Measurements from ENCODE around the gene SNRNP25.
"Not testable (repeated sequence)": the region's sequence is repeated elsewhere in the genome, so short reads cannot be mapped to it uniquely, and the experiment has no call there.

SNRNP25 gene

GRCh38 chr16:42069-42457 is 11.6 kb upstream of the SNRNP25 start:
- no peak for DNase-seq

GRCh38 chr16:42691-43090 is 10.9 kb upstream of the SNRNP25 start:
- no peak for DNase-seq

- no peak for DNase-seq
Observed at GRCh38 chr16:43294-43693, 10.3 kb upstream of the SNRNP25 start.

- DNase-seq, result no peak
Observed at GRCh38 chr16:44655-45054, 9.0 kb upstream of the SNRNP25 start.

- no peak for DNase-seq
Observed at GRCh38 chr16:45454-45853, 8.2 kb upstream of the SNRNP25 start.

DNA sequence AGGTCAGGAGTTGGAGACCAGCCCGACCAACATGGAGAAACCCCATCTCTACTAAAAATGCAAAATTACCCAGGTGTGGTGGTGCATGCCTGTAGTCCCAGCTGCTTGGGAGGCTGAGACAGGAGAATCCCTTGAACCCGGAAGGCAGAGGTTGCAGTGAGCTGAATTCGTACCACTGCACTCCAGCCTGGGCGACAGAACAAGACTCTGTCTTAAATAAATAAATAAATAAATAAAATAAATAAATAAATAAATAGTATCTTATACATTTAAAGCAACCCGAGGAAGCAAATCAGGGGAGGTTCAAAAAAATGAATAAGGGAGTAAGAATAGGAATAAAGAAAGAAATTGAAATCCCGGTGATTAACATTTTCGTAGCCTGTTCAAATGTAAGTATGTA is 7.1 kb upstream of the SNRNP25 start:
- not testable (repeated sequence) for DNase-seq

DNA sequence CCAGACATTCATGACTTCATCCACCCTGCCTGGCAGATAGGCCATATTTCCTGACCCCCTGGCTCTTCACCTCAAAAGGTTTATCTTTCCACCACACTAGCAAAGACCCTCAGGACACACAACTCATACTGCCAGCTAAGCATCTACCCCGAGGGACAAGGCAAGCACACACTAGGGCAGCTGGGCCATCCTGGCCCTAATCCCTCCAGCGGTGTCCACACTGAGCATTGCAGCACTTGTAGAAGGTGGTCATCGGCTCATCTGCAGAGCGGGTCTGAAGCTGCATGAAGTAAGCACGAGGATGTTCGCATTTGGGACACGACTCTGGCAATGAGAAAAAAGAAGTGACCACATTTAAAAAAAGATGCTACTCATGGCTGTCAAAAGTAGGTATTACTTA is 6.4 kb upstream of the SNRNP25 start:
- no peak for DNase-seq

- DNase-seq, result no peak
Observed at GRCh38 chr16:50769-51591, 2.6 kb upstream of the SNRNP25 start.

- DNase-seq, result no peak
Observed at GRCh38 chr16:54237-54581, 581 bp downstream of the SNRNP25 start.

DNA sequence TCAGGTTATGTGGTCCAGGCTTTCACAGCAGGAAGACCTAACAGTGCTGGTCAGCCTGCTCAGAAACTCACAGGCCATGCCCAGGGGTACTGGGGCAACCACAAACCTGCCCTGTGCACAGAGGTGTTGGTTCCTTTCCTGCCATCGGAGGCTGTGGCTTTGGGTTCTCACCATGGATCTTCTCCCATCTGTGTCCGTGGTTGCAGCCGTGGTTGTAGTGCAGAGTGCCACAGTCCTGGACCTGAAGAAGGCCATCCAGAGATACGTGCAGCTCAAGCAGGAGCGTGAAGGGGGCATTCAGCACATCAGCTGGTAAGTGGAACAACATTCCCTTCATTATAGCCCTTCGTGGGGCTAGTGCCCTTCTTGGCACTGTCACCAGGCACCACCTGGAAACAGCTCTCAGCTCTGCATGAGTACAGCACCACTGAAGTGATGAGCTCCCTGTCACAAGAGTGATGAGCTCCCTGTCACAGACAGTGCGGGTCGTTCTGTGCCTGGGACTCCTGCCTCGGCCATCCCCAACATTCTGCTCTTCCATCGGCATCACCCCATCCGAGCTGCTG is 2.0 kb downstream of the SNRNP25 start:
- DNase-seq, result no peak

DNA sequence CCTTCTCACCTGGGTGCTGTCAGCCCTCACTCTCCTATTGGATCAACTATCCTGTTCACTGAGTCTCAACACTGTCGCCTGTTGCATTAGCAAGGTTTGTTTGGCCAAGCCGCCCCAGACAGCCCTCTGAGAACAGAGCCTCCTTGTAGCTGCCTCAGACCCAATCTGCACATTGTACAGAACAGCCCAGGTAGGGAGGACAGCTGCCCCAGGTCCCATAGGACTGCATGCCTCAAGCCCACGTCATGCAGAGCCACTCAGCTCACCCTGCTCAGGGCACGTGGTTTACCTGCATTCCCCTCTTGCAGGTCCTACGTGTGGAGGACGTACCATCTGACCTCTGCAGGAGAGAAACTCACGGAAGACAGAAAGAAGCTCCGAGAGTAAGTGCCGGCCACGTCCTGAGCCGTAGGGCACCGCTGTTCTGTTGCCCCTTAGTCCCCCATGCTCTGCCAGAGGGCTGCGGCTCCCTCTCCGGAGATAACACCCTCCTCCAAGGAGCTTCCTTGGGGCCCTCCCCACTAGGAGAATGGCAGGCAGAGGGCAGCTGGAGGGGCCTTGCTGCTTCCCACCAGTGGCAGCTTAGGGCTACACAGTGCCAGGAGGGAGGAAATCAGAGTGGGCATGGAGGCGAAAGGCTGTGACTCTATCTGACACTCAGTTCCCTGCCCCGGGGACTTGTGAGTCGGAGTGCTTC is 2.8 kb downstream of the SNRNP25 start:
- no peak for DNase-seq

GRCh38 chr16:57711-58110 is 4.1 kb downstream of the SNRNP25 start:
- no peak for DNase-seq

DNA sequence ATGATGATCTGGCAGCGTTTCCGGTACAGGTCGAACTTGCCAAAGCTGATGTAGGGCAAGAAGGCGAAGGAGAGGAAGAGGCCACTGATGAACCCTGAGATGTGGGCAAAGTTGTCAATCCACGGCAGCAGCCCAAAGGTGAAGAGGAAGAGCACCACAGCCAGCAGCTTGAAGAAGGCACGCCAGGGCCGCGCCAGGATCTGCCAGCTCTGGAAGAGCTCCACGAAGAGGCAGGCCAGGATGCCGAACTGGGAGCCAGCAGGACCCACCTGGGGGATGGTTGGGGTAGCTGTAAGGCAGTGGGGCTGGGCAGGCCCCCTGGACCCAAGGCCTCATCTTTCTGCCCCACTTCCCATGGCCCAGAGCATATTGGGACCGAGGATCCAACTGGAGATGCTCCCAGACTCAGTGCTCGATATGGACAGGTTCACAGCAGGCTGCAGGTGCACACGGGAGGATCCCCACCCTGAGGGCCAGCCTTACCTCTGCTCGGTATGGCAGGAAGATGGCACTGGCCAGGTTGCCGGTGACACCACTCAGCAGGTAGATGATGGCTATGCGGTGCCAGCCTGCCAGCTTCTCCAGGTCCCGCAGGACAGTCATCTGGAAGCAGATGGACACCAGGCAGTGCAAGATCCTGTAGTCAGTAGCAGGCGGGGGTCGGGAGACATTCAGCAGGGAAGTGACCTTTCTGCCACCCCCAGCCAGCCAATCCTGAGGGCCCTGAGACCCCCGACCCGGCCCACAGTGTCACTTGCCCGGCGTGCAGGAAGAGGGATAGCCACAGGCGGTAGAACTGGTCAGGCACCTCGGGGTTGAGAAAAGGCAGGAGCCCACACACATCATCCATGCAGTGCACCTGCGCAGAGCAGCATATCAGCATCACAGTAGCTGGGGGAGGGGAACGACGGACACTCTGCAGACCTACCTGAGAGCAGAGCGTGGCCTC is 5.1 kb downstream of the SNRNP25 start:
- DNase-seq, result no peak

GRCh38 chr16:59440-60059 is 5.9 kb downstream of the SNRNP25 start:
- no peak for DNase-seq

DNA sequence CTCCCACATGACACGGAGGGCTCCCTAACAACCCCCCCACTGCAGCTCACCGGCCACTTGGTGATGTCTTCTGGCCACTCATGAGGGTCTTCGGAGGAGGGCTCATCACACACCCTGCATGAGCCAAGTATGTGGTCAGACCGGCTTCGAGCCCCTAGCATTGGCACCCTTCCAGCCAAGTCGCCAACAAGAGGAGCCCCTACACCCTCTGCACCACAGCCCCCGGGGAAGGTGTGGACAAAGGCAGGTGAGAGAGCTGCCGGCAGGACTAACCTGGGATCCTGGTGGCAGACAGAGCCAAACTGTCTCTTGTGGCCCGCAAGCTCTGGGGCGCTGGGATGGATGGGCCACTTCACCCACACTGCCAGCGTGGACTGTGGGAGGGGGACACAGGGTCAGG is 6.5 kb downstream of the SNRNP25 start:
- DNase-seq, result no peak

GRCh38 chr16:60929-61878 is 7.6 kb downstream of the SNRNP25 start:
- no peak for DNase-seq

DNA sequence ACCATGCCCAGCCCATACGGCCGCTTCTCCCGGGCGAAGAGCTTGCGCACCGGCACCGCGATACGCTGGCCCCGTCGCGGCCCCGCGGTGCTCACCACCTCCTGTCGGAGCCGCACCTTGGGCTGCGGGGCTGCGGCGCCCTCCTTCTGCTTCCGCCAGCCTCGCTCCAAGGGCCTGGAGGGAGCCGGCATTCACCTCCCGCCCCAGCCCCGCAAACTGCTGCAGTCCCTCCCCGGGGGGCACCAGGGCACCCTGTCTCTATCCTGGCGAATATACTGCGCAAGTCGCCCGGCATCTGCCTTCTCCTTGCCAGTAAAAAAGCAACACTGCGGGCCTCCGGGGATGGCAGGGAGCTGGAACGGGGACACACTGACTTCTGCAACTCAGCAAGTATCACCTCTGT is 8.3 kb downstream of the SNRNP25 start:
- DNase-seq, result no peak

DNA sequence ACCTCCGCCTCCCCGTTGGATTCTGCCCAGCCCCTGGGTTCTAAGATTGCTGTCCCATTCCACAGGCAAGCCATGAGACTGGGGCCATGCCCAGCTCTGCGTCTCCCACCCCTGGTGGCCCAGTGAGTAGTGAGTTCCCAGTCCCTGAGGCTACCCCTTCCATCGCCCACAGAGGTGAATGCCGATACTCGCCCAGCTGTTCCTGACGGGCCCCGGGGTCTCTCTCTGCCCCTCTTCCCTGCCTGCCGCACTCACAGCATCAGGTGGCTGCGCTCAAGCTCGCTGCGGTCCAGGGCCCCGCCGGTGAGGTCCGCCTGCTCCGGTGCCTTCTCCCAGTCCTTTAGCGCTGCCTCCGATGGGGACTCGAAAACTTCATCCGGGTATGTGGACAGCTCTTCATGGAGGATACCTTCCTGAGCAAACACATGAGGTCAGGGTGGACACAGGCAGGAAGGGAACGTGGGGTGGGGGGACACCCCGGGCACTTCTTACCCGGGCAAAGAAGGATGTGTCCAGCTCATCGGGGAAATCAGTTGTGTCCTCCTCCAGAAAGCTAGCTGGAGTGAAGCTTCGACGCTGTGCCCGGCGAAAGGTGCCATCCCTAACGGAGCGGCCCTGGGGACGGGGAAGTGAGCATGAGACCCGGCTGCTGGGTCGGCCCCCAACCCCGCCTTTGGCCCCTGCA is 8.8 kb downstream of the SNRNP25 start:
- DNase-seq, result no peak

- DNase-seq, result no peak
Observed at GRCh38 chr16:62968-63391, 9.4 kb downstream of the SNRNP25 start.

DNA sequence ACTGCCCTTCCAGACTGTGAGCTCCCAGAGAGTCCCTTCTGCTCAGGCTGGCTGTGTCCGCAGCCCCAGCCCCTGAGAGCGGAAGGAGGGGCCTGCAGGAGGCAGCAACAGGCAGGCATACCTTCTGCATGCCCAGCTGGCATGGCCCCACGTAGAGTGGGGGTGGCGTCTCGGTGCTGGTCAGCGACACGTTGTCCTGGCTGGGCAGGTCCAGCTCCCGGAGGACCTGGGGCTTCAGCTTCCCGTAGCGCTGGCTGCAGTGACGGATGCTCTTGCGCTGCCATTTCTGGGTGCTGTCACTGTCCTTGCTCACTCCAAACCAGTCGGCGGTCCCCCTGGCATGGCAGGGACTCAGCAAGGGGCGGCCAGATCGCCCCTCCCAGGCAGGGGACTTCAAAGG is 9.8 kb downstream of the SNRNP25 start:
- DNase-seq, result no peak

Data from fibroblast of skin of right biceps (primary cell).